Midbrain (tissue), 1 donor: ENCODE measurements around the gene ELOF1.
"Not testable (repeated sequence)": the region's sequence is repeated elsewhere in the genome, so short reads cannot be mapped to it uniquely, and the experiment has no call there.

Source experiments
- DNase-seq: peaks from one replicate; lab custom pipeline; 2025; lab: John Stamatoyannopoulos, UW

The ELOF1 gene

DNA sequence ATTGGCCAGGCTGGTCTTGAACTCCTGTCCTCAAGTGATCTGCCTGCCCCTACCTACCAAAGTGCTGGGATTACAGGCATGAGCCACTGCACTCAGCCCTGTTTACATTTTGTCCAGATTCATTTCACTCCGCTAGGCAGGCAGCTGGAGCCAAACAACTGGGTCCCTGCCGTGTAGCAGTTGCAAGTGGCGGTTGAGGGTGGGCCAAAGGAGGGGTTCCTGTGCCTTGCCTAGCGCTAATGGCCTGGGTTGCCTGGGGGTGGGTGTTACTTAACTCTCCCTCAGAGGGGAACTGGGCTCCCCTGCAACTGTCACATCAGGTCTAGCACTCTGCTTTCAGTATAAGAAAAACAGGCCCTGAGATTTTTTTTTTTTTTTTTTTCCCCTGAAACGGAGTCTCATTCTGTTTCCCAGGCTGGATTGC lies 11.0 kb upstream of the ELOF1 start:
- DNase-seq, result no peak

DNA sequence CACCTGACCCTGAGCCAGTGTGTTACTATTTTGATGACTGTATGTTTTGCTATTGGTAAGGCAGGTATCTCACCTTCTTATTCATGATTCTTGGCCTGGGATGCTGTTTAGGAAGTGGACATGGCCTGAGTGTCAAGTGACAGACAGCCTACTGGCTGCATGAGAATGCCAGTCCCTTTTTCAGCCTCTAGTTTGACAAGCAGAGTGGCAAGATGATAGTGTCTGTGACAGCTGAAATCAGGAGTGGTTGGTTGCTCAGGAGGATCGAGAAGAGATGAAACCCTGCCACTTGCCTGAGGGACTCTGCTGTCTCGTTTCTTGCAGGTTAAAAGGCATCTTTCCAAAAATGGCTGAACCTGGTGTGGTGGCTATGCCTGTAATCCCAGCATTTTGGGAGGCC lies 7.1 kb upstream of the ELOF1 start:
- DNase-seq, result no peak

DNA sequence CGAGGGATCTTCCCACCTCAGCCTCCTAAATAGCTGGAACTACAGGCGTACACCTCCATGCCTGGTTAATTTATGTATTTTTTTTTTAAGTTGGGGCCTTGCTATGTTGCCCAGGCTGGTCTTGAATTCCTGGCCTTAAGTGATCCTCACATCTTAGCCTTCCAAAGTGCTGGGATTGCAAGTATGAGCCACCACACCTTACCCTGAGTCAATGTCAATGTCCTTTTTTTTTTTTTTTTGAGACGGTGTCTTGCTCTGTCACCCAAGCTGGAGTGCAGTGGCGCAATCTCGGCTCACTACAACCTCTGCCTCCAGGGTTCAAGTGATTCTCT lies 6.6 kb upstream of the ELOF1 start:
- not testable (repeated sequence) for DNase-seq

DNA sequence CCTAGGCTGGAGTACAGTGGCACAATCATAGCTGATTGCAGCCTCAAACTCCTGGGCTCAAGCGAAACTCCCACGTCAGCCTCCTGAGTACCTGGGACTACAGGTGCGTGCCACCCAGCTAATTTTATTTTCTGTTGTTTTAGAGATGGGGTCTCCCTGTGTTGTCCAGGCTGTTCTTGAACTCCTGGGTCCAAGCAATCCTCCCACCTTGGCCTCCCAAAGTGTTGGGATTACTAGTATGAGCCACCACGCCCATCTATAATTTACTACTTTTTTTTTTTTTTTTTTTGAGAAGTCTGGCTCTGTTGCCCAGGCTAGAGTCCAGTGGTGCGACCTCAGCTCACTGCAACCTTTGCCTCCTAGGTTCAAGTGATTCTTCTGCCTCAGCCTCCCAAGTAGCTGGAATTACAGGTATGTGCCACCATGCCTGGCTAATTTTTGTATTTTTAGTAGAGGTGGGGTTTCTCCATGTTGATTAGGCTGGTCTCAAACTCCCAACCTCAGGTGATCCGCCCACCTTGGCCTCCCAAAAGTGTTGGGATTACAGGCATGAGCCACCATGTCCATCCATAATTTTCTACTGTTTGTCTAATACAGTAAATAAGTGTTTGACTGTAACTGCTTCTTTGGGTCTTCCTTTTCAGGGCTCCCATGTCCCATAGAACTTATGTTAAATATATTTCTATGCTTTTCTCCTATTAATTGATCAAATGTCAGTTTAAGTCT lies 5.2 kb upstream of the ELOF1 start:
- not testable (repeated sequence) for DNase-seq

DNA sequence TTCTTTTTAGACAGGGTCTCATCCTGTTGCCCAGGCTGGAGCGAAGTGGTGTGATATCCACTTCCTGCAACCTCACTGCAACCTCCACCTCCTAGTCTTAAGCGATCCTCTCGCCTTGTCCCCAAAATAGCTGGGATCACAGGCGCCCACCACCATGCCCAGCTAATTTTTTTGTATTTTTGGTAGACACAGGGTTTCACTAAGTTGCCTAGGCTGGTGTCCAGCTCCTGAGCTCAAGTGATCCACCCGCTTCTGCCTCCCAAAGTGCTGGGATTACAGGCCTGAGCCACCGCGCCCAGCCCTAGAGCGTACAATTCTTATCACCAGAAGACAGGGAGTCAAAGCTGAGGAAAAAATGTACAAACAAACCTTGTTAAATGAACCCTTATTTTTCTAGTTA lies 4.5 kb upstream of the ELOF1 start:
- no peak for DNase-seq

DNA sequence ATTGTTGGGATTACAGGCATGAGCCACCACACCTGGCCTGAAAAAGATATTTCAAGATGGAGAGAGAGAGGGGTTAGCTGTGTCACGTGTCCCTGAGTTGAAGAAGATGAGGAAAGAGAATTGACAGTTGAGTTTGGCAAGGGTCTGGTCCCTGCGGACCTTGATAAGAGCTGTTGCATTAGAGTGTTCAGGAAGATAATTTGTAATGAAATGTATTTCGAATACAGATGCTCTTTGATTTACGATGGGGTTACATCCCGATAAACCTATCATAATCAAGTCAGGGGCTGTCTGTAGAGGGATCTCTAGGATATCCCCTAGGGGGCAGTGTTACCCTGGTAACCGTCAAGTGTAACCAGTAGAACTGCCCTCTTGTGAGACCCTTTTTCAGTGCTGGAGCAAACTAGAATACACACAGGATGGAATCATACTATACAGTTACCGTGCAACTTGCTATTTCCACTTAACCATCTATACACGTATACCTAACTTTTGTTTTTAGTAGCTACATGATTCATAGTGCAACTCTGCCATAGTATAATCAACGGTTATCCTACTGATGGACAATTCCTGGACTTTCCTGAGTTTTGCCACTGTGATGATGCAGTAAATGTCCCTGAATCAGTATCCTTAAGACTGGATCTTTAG lies 1.5 kb upstream of the ELOF1 start:
- DNase-seq, result peak; percentile 65

DNA sequence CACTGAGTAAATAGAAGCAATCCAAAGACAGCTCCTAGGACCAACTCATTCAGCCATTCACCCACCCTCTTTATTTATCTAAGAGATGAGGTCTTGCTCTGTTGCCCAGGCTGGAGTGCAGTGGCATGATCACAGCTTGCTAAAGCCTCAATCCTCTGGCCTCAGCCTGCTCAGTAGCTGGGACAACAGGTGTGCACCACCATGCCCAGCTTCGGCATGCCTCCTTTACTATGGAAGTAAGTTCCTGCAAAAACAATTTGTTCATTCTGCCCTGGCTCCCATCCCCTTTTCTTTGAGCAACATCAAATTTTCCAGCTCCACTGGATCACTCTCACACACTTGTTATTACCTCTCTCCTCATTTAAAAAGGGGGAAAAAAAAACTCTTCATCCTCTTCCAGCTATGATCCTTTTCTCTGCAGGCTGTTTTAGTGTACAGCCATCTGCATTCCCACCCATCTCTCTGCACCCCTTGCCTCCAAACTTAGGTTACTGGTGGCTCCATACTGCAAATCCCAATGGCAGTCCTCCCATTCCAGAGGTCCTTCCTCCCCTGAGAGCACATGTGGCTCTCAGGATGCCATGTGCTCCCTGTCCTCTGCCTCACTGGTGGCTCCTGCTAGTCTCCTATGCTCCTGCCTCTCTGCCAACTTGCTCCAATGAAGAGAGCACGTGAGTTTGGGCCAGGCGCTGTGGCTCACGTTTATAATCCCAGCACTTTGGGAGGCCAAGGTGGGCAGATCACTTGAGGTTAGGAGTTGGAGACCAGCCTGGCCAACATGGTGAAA lies 2.2 kb downstream of the ELOF1 start:
- DNase-seq, result no peak

GRCh38 chr19:11555246-11555645 lies 3.8 kb downstream of the ELOF1 start:
- no peak for DNase-seq

GRCh38 chr19:11554160-11554559 lies 4.9 kb downstream of the ELOF1 start:
- DNase-seq, result no peak

DNA sequence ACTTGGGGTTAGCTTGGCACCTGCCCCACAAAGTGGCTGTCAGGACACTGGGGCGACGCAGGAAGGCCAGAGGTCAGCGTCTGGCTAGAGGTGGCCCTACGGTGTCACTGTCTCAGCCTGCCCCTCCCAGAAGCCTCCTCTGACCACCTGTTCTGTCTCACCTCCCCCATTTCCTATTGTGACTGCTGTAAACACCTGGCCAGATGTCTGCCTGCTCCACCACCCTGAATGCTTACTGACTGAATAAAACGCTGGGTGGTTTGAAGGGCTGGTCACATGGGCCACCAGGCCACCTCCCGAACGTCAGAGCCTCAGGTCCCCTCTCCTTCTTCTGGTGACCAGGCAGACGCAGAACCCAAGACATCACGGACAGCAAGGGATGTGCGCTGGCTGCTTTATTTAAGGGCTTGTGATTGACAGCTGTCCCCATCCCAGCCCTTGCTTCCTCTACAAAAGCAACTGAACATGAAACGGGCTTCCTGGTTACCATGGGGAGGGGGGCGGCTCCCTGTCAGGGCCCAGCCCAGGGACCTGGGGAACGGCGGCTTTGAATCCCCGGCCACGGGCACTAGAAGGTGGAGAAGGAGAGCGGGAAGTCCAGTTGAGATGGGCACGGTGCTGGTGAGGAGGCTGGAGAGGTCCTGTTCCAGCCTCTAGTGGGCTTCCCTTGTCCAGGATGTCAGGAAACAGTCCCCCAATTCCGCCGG lies 6.2 kb downstream of the ELOF1 start:
- DNase-seq, result no peak

- no peak for DNase-seq
Measured at GRCh38 chr19:11551603-11552235, 7.3 kb downstream of the ELOF1 start.

DNA sequence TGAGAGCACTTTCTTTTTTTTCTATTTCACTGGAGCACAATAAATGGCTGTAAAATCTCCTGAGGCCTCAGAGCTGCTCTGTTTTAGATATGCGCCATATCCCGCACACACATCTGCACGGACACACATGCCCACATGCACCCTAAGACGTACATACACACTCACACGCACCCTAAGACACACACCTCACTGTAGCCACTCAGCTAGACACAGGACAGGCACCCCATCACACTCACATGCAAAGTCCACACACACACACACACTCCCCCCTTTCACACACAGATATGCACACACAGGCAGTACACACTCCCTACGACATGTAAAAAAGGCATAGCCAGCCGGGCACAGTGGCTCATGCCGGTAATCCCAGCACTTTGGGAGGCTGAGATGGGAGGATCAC lies 8.8 kb downstream of the ELOF1 start:
- DNase-seq, result no peak

DNA sequence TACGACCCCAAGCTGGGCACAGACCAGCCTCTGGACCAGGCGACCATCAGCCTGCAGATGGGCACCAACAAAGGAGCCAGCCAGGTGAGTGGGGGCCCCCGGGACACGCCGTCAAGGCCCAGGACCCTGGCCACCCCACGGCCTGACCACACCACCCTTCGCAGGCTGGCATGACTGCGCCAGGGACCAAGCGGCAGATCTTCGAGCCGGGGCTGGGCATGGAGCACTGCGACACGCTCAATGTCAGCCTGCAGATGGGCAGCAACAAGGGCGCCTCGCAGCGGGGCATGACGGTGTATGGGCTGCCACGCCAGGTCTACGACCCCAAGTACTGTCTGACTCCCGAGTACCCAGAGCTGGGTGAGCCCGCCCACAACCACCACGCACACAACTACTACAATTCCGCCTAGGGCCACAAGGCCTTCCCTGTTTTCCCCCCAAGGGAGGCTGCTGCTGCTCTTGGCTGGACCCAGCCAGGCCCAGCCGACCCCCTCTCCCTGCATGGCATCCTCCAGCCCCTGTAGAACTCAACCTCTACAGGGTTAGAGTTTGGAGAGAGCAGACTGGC lies 9.6 kb downstream of the ELOF1 start:
- no peak for DNase-seq

DNA sequence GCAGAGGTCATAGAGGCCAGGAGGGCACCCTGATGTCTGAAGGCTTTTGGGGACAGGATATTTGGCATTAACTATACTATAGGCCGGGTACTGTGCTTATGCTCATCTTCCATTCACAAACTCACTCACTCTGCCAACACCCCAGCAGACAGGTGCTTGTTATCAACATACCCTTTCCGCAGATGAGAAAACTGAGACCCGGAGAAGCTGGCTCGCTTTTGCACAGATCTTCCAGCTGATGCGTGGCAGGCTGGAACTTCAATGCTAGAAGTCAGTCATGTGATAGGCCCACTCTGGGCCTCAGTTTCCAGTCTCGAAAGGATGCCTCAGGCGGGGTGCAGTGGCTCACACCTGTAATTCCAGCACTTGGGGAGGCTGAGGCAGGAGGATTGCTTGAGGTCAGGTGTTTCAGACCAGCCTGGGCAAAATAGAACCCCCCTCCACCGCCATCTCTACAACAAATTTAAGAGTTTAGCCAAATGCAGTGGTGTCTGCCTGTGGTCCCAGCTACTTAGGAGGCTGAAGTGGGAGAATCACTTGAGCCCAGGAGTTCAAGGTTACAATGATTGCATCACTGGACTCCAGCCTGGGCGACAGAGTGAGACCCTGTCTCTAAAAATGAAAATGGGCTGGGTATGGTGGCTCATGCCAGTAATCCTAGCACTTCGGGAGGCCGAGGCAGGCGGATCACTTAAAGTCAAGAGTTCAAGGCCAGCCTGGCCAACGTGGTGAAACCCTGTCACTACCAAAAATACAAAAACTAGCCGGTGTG lies 10.9 kb downstream of the ELOF1 start:
- DNase-seq, result no peak

DNA sequence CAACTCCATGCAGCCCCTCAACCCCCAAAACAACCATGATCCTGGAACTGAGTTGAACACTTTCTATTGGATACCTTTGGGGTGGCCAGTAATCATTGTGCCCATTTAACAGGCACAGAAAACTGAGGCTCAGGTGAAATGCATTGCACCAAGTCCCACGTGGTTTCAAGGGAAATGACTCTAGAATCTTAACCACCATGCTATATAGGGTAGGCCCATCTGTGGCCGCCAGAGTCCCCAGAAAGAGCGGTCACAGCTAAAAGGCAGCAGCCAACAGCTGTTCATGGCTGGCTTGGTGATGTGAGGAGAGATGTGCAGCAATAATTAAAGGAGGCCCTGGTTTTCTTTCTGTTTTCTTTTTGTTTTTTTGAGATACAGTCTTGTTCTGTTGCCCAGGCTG lies 17.8 kb downstream of the ELOF1 start:
- no peak for DNase-seq

DNA sequence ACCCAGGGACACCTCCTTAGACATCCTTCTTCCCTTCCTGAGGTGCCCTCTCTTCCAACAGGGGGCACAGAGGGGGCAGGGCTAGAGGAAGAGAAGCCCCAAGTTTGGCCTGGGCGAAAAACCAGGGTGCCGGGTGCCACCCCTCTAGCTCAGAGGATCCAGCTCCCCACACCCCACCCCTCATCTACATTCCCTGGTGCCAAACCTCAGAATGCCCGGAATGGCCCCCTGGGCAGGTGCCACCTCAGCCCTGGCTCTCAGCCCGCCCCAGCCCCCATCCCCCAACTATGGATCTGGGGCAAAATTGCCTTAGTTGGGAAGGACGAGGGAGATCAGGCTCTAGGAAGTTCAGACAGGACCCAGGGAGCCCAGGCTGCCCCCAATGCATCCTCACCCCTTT lies 18.4 kb downstream of the ELOF1 start:
- DNase-seq, result no peak

DNA sequence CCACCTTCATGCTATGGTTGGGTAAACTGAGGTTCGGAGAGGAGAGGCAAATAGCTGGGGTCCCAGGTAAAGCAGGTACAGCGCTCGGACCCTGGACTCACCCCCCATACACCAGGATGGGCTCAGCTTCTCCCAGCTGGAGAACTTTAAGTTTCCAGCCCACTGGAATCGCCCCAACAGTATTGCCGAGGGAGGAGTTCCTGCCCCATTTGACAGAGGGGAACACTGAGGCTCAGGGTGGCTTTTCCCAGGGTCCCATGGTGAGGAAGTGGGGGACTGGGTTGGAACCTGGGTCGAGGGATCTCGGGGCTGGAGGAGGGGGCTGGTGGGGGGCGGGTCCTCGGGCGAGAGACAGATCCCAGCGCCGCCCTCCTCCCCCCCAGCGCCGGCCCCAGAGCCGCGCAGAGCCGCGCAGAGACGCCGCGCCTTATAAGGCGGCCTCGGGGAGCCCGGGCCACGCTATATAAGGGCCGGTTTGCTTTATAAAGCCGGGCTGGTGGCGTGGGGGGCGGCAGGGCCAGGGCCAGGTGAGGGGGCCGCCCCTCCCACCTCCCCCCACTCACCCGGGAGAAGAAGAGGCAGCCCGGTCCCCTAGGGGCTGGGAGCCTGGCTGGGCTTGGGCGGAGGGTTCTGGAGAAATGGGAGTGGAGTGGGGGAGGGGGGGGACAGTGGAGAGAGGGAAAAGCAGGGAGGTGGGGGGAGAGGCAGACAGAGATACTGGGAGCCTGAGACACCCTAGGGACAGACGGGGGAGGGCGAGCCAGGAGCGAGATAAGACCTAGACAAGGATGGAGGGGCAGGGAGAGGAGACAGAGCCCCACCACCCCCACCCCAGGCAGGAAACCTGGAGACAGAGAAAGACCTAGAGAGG lies 19.3 kb downstream of the ELOF1 start:
- DNase-seq, result no peak

GRCh38 chr19:11538232-11539036 lies 20.6 kb downstream of the ELOF1 start, which contains the start of gene CNN1:
Gene CNN1, plus strand, starts transcription at chr19:11538851. Its CDS starts 77 bp downstream, at chr19:11538928.
- no peak for DNase-seq
